HCT116 (cell line): Measurements from ENCODE around the gene MEAK7. TPM values are rescaled to one million over a fixed set of nuclear protein-coding genes. Genes with fewer than 3 reads are reported as not detected.

Experiments
- ATAC-seq: fragments of 200-7000 bp; cut with Tn5 transposase; 2 replicates; pipeline ENCODE4 v1.9.1; 2020; ENCODE audit warnings: mild to moderate bottlenecking, moderate library complexity
- BruUV-seq: library from RNA; stranded (reverse); fragments of 400-500 nt; replicated peaks from 2 replicates; lab custom pipeline; 2021; lab: Mats Ljungman, UMichigan
- CTCF ChIA-PET: fragments of 300-600 bp; sonication (Branson Sonifier 250); formaldehyde crosslinking; loops from one replicate; lab custom pipeline; 2021; ENCODE audit warnings: antibody characterized with exemption; lab: Charles Lee
- POLR2A ChIA-PET: fragments of 300-600, 350-600 bp; sonication (Branson Sonifier 250); formaldehyde crosslinking; loops from one replicate; lab custom pipeline; 2021; ENCODE audit warnings: antibody characterized with exemption; lab: Charles Lee
- RAD21 ChIA-PET, 2 experiments: fragments of 300-600 bp; sonication (Branson Sonifier 250); formaldehyde crosslinking; loops; one replicate each; lab custom pipeline; 2023; ENCODE audit warnings: low total read pairs in 2 of 2; ENCODE audit not compliant: uncharacterized antibody in 2 of 2, unreplicated experiment in 2 of 2, low non-redundant PET in 1 of 2; lab: Charles Lee
- DNase-seq: peaks from one replicate; pipeline ENCODE4 v3.0.0-alpha.2; 2010; ENCODE audit warnings: low read depth, low spot score
- H2AFZ ChIP-seq: fragments of 200-600 bp; shearing (Covaris generic), sonication (generic); 2 replicates; pipeline ENCODE4 v1.6.1; 2017; ENCODE audit warnings: low read depth, mixed run types, mixed read lengths, antibody characterized with exemption, low read length; ENCODE audit not compliant: poor library complexity, severe bottlenecking
- H3K27ac ChIP-seq: 2 replicates; pipeline ENCODE4 v1.5.1; 2012; ENCODE audit warnings: low read depth, low read length
- H3K27me3 ChIP-seq: fragments of 200-600 bp; sonication (generic); 2 replicates; pipeline ENCODE4 v1.6.1; 2016; ENCODE audit warnings: mixed run types, low read length, mixed read lengths; ENCODE audit not compliant: insufficient read depth
- H3K36me3 ChIP-seq, 2 experiments: fragments of 200-500 bp in 1 of 2; fragments of 200-600 bp in 1 of 2; sonication (Bioruptor generic) in 1 of 2; sonication (generic) in 1 of 2; 2 replicates each; pipeline versions ENCODE4 v1.5.1 to v1.6.1; 2014 to 2016; ENCODE audit warnings: low read length in 2 of 2, inconsistent platforms in 1 of 2, mixed read lengths in 1 of 2, mixed run types in 1 of 2; ENCODE audit not compliant: insufficient read depth in 2 of 2, control insufficient read depth in 1 of 2
- H3K4me1 ChIP-seq, 2 experiments: fragments of 200-600 bp in 1 of 2; sonication (generic) in 1 of 2; 2 replicates each; pipeline versions ENCODE4 v1.5.1 to v1.6.1; 2012 to 2017; ENCODE audit warnings: low read length in 2 of 2, inconsistent platforms in 1 of 2, mild to moderate bottlenecking in 1 of 2, mixed read lengths in 1 of 2, mixed run types in 1 of 2, moderate library complexity in 1 of 2; ENCODE audit not compliant: insufficient read depth in 2 of 2, control insufficient read depth in 1 of 2
- H3K4me2 ChIP-seq: fragments of 200-600 bp; sonication (generic); 2 replicates; pipeline ENCODE4 v1.6.1; 2017; ENCODE audit warnings: mixed run types, low read length, mixed read lengths
- H3K4me3 ChIP-seq, 2 experiments: fragments of 200-600 bp in 1 of 2; sonication (generic) in 1 of 2; replicated peaks in 1 of 2; 2 replicates each; pipeline ENCODE4 v1.5.1; 2011 to 2016; ENCODE audit warnings: low read length in 2 of 2, control low read depth in 1 of 2, low read depth in 1 of 2, mild to moderate bottlenecking in 1 of 2, mixed read lengths in 1 of 2, mixed run types in 1 of 2
- H3K79me2 ChIP-seq: fragments of 200-600 bp; sonication (generic); 2 replicates; pipeline ENCODE4 v1.6.1; 2017; ENCODE audit warnings: mild to moderate bottlenecking, mixed run types, low read length, moderate library complexity, mixed read lengths; ENCODE audit not compliant: insufficient read depth
- H3K9ac ChIP-seq: fragments of 200-600 bp; sonication (generic); 2 replicates; pipeline ENCODE4 v1.6.1; 2016; ENCODE audit warnings: low read length, mixed read lengths
- H3K9me2 ChIP-seq: fragments of 200-600 bp; sonication (generic), shearing (Covaris generic); 2 replicates; pipeline ENCODE4 v1.6.1; 2017; ENCODE audit warnings: mixed run types, mild to moderate bottlenecking, moderate library complexity; ENCODE audit not compliant: insufficient read depth
- H3K9me3 ChIP-seq, 2 experiments: fragments of 200-500 bp in 1 of 2; fragments of 200-600 bp in 1 of 2; sonication (Bioruptor generic) in 1 of 2; sonication (generic) in 1 of 2; 2 replicates each; pipeline ENCODE4 v1.6.1; 2014 to 2017; ENCODE audit warnings: low read length in 2 of 2, mixed read lengths in 2 of 2, inconsistent platforms in 1 of 2, low read depth in 1 of 2, mild to moderate bottlenecking in 1 of 2, mixed run types in 1 of 2, moderate library complexity in 1 of 2; ENCODE audit not compliant: control insufficient read depth in 1 of 2, insufficient read depth in 1 of 2
- H4K20me1 ChIP-seq: fragments of 200-600 bp; sonication (generic), shearing (Covaris generic); 2 replicates; pipeline ENCODE4 v1.6.1; 2017; ENCODE audit warnings: mixed run types, mild to moderate bottlenecking, moderate library complexity; ENCODE audit not compliant: insufficient read depth
- CBX3 ChIP-seq: IDR thresholded peaks from 2 replicates; pipeline ENCODE4 v1.6.1; 2012; ENCODE audit warnings: low read depth
- CEBPB ChIP-seq: IDR thresholded peaks from 2 replicates; pipeline ENCODE4 v1.6.1; 2012; ENCODE audit warnings: low read depth
- EZH2 ChIP-seq: fragments of 200-600 bp; sonication (generic); IDR thresholded peaks from 2 replicates; pipeline ENCODE4 v1.6.1; 2017; ENCODE audit warnings: antibody characterized with exemption, mixed run types
- EZH2phosphoT487 ChIP-seq: fragments of 200-600 bp; IDR thresholded peaks from 2 replicates; pipeline ENCODE4 v1.6.1; 2018; ENCODE audit warnings: antibody characterized with exemption, borderline replicate concordance
- FOSL1 ChIP-seq: IDR thresholded peaks from 2 replicates; pipeline ENCODE4 v1.6.1; 2012; ENCODE audit warnings: low read depth
- POLR2A ChIP-seq: IDR thresholded peaks from 2 replicates; pipeline ENCODE4 v1.7.0; 2011; ENCODE audit warnings: borderline replicate concordance; ENCODE audit not compliant: insufficient read depth, insufficient read length; ENCODE audit errors: extremely low read depth
- RAD21 ChIP-seq: IDR thresholded peaks from 2 replicates; pipeline ENCODE4 v1.6.1; 2012; ENCODE audit warnings: low read depth, mild to moderate bottlenecking
- SIN3A ChIP-seq: IDR thresholded peaks from 2 replicates; pipeline ENCODE4 v1.6.1; 2012; ENCODE audit warnings: low read depth
- SP1 ChIP-seq: IDR thresholded peaks from 2 replicates; pipeline ENCODE4 v1.6.1; 2012; ENCODE audit warnings: low read depth
- YY1 ChIP-seq: IDR thresholded peaks from 2 replicates; pipeline ENCODE4 v1.6.1; 2011; ENCODE audit warnings: low read length, low read depth, moderate library complexity, mild to moderate bottlenecking; ENCODE audit not compliant: insufficient replicate concordance; ENCODE audit errors: extremely low read depth
- ZFX ChIP-seq: fragments of 450-650 bp; IDR thresholded peaks from 2 replicates; pipeline ENCODE4 v1.6.1; 2017
- intact Hi-C: fragments of 100-400 bp; cut with micrococcal nuclease; formaldehyde crosslinking; loops from 2 replicates; pipeline ENCODE4 v1.10.0; 2022
- total RNA-seq: library from RNA; stranded (reverse); gene quantifications from one replicate; pipeline ENCODE4 v1.2.1, GENCODE V29; 2021; ENCODE audit not compliant: unreplicated experiment
- TF ChIP-seq, protein P1 (sequence below): IDR thresholded peaks from 2 replicates; pipeline ENCODE4 v1.6.1; 2012
- TF ChIP-seq, protein P2 (sequence below): IDR thresholded peaks from 2 replicates; pipeline ENCODE4 v1.6.1; 2012; ENCODE audit warnings: low read depth

The MEAK7 gene
- total RNA-seq, 1 experiment from 2014 or later, result 32.2 TPM

DNA sequence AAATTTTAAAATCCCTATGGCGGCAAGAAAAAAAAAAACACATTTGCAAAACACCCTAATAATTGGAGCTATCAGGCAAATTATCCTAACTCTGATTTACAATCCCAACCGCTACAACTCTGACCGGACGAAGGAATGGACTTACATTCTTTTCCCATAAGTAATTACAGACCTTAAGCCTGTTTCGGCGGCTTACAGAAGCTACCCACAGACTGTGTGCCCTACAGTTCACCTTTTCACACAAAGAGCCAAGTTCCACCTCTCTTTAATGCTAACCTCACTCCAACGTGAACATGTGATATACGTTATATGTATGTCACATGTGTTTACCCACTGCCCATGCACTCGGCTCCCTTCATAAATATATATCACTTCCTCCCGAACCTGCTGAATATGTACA lies 8.7 kb upstream of the MEAK7 start:
- no peak overlapping the region for H3K27ac ChIP-seq
- no peaks in the 10 kb centered on the region for H3K79me2 ChIP-seq
- H2AFZ ChIP-seq, result no peak overlapping the region
- H3K4me1 ChIP-seq, result peaks cover 0 to 17% of the 10 kb centered on the region in 2 experiments; a peak in 3 of 4 replicates
- no peak overlapping the region for H3K4me3 ChIP-seq
- ChIA-PET POLR2A (interaction anchor here (0.8 to 1.6 kb wide), 2 partner anchors 106 to 307 kb away, joined by 3 to 4 read pairs; partner anchors contain the start of gene CRISPLD2), RAD21 (no interaction called here), CTCF (interaction anchor here (3.7 kb wide), 1 partner anchor 109 kb away, joined by 44 read pairs; no protein-coding TSS in a partner anchor)
- no TSS peak for BruUV-seq
- no peaks in the 10 kb centered on the region for H3K9me3 ChIP-seq
- H3K9ac ChIP-seq, result no peak overlapping the region
- H4K20me1 ChIP-seq, result no peaks in the 10 kb centered on the region
- no peaks in the 10 kb centered on the region for H3K36me3 ChIP-seq
- DNase-seq (no peak), ATAC-seq (no peak)
- intact Hi-C loops, result no loop called here
- no peaks in the 10 kb centered on the region for H3K9me2 ChIP-seq
- TF ChIP-seq SIN3A, result no peak
- TF ChIP-seq EZH2, result no peak
- TF ChIP-seq CEBPB, result no peak
- TF ChIP-seq SP1, result no peak
- TF ChIP-seq YY1, result no peak
- no peak for TF ChIP-seq FOSL1
- TF ChIP-seq, protein P1, sequence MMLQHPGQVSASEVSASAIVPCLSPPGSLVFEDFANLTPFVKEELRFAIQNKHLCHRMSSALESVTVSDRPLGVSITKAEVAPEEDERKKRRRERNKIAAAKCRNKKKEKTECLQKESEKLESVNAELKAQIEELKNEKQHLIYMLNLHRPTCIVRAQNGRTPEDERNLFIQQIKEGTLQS, result no peak
- TF ChIP-seq RAD21, result no peak
- H3K4me2 ChIP-seq, result no peak overlapping the region
- H3K27me3 ChIP-seq, result no peaks in the 10 kb centered on the region

DNA sequence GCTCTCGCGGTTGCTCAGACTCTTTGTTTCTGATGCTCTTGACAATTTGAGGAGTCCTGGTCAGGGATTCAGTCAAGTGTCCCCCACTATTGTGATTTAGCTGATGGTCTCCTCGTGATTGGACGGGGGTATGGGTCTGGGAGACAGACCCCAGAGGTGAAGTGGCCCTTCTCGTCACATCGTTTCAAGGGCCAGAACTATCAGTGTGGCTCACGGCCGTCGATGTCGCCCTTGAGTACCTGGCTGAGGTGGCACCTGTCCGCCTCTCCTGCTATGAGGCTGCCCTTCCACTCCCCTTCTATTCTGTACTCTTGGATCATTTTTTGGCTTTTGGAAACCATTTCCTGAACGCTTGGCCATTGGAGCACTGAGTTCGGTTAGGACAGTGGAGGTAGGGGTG lies 7.4 kb upstream of the MEAK7 start:
- Histone ChIP-seq H4K20me1 (no peaks in the 10 kb centered on the region), H3K9me3 (no peaks in the 10 kb centered on the region), H3K4me1 (peaks cover 0 to 19% of the 10 kb centered on the region in 2 experiments; a peak in 3 of 4 replicates), H3K9ac (peak overlapping the region; percentile 20; the same call in 1 of the 2 replicates), H3K4me3 (no peak overlapping the region), H3K79me2 (no peaks in the 10 kb centered on the region), H3K36me3 (no peaks in the 10 kb centered on the region), H3K27ac (no peak overlapping the region), H3K4me2 (peak overlapping the region; percentile 68), H3K27me3 (no peaks in the 10 kb centered on the region), H2AFZ (peak overlapping the region; percentile 79)
- BruUV-seq, result no TSS peak
- ChIA-PET CTCF (interaction anchor here (1.1 to 3.7 kb wide), 6 partner anchors 71 to 325 kb away, joined by 3 to 44 read pairs (median 8); partner anchors contain the start of gene TAF1C), POLR2A (interaction anchor here (1.8 kb wide), 1 partner anchor 107 kb away, joined by 6 read pairs; no protein-coding TSS in a partner anchor)
- no peak for DNase-seq
- ATAC-seq, result no peak
- no peak for TF ChIP-seq EZH2phosphoT487
- no peak for TF ChIP-seq ZFX
- no peak for TF ChIP-seq SP1
- TF ChIP-seq, protein P2, sequence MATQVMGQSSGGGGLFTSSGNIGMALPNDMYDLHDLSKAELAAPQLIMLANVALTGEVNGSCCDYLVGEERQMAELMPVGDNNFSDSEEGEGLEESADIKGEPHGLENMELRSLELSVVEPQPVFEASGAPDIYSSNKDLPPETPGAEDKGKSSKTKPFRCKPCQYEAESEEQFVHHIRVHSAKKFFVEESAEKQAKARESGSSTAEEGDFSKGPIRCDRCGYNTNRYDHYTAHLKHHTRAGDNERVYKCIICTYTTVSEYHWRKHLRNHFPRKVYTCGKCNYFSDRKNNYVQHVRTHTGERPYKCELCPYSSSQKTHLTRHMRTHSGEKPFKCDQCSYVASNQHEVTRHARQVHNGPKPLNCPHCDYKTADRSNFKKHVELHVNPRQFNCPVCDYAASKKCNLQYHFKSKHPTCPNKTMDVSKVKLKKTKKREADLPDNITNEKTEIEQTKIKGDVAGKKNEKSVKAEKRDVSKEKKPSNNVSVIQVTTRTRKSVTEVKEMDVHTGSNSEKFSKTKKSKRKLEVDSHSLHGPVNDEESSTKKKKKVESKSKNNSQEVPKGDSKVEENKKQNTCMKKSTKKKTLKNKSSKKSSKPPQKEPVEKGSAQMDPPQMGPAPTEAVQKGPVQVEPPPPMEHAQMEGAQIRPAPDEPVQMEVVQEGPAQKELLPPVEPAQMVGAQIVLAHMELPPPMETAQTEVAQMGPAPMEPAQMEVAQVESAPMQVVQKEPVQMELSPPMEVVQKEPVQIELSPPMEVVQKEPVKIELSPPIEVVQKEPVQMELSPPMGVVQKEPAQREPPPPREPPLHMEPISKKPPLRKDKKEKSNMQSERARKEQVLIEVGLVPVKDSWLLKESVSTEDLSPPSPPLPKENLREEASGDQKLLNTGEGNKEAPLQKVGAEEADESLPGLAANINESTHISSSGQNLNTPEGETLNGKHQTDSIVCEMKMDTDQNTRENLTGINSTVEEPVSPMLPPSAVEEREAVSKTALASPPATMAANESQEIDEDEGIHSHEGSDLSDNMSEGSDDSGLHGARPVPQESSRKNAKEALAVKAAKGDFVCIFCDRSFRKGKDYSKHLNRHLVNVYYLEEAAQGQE, result no peak
- no peak for TF ChIP-seq CBX3
- no peak for TF ChIP-seq POLR2A
- TF ChIP-seq, all 23 proteins: peak for 0
- no peaks in the 10 kb centered on the region for H3K9me2 ChIP-seq
- intact Hi-C loops, result loop anchor here (1.0 kb wide), 3 partner anchors 110 to 458 kb away; no protein-coding TSS in a partner anchor
- RAD21 ChIA-PET, result interaction anchor here in 1 of 2 experiments (1.1 kb wide), 1 partner anchor 111 kb away, joined by 4 read pairs; no protein-coding TSS in a partner anchor
